Fibroblast of pulmonary artery (primary cell): ENCODE measurements around the gene SMARCB1.

Experiments
- DNase-seq: peaks from one replicate; pipeline ENCODE4 v3.0.0-alpha.2; 2010; ENCODE audit warnings: low read depth
- H3K4me3 ChIP-seq: replicated peaks from 2 replicates; pipeline ENCODE4 v1.5.1; 2011; ENCODE audit warnings: low read depth, mild to moderate bottlenecking, control low read depth, low read length, moderate library complexity
- TF ChIP-seq, protein P1 (sequence below): IDR thresholded peaks from 2 replicates; pipeline ENCODE4 v1.5.1; 2011; ENCODE audit warnings: mild to moderate bottlenecking, control low read depth, low read length, inconsistent platforms; ENCODE audit errors: missing control alignments

Gene SMARCB1

DNA sequence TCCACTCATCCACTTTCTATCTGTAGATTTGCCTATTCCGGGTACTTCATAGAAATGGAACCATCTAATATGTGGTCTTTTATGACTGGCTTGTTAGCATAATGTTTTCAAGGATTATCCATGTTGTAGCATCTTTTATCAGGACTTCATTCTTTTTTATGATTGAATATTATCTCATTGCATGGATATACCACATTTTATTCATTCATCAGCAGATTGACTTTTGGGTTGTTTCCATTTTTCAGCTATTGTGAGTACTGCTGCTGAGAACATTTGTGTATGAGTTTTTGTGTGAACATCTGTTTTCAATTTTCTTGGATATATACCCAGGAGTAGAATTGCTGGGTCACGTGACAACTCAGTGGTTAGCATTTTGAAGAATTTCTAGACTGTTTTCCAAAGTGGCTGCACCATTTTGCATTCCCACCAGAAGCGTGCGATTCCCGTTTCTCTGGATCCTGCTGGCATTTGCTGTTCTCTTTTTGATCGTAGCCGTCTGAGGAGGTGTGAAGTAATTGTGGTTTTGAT, 43.1 kb downstream of the SMARCB1 start:
- H3K4me3 ChIP-seq, result no peak overlapping the region
- TF ChIP-seq, protein P1, sequence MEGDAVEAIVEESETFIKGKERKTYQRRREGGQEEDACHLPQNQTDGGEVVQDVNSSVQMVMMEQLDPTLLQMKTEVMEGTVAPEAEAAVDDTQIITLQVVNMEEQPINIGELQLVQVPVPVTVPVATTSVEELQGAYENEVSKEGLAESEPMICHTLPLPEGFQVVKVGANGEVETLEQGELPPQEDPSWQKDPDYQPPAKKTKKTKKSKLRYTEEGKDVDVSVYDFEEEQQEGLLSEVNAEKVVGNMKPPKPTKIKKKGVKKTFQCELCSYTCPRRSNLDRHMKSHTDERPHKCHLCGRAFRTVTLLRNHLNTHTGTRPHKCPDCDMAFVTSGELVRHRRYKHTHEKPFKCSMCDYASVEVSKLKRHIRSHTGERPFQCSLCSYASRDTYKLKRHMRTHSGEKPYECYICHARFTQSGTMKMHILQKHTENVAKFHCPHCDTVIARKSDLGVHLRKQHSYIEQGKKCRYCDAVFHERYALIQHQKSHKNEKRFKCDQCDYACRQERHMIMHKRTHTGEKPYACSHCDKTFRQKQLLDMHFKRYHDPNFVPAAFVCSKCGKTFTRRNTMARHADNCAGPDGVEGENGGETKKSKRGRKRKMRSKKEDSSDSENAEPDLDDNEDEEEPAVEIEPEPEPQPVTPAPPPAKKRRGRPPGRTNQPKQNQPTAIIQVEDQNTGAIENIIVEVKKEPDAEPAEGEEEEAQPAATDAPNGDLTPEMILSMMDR, result no peak
- peak; percentile 79 for DNase-seq

DNA sequence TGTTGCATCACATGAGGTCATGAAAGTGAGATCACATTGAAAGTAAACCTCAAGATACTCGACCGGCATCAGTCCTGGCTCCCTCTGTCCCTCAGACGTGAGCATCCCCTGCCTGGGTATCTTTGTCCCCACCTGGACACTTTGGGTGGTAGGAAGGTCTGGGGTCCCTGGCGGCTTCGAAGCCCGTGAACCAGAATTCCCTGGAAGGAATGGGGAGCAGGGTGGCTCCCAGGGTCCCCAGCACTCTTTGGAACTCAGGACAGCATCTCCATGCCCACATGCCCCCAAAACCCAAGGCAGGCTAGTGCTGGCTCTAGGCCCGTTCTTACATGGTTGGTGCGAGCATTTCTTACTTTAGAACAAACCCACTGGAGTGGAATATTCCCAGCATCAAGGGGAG, 44.5 kb downstream of the SMARCB1 start:
- TF ChIP-seq, protein P1, result no peak
- no peak for DNase-seq
- H3K4me3 ChIP-seq, result no peak overlapping the region

DNA sequence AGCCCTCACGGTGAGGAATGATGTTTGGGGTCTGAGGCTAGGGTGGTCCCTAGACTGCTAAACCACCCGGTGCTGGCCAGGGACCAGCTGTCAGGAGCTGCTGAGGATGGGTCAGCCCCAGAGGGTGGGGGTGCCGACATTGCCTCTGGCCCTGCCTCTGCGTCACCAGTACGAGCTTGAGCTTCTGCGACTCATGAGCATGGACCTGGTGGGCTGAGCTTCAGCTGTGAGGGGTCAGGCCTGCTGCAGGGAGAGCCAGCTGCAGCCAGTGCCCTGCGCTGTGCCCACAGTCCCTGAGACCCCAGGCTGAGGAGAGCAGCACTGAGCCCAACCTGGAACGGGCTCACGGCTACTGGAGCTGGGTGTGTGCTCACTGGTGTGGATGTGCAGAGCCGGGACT, 45.0 kb downstream of the SMARCB1 start:
- DNase-seq, result no peak
- TF ChIP-seq, protein P1, result no peak
- no peak overlapping the region for H3K4me3 ChIP-seq

DNA sequence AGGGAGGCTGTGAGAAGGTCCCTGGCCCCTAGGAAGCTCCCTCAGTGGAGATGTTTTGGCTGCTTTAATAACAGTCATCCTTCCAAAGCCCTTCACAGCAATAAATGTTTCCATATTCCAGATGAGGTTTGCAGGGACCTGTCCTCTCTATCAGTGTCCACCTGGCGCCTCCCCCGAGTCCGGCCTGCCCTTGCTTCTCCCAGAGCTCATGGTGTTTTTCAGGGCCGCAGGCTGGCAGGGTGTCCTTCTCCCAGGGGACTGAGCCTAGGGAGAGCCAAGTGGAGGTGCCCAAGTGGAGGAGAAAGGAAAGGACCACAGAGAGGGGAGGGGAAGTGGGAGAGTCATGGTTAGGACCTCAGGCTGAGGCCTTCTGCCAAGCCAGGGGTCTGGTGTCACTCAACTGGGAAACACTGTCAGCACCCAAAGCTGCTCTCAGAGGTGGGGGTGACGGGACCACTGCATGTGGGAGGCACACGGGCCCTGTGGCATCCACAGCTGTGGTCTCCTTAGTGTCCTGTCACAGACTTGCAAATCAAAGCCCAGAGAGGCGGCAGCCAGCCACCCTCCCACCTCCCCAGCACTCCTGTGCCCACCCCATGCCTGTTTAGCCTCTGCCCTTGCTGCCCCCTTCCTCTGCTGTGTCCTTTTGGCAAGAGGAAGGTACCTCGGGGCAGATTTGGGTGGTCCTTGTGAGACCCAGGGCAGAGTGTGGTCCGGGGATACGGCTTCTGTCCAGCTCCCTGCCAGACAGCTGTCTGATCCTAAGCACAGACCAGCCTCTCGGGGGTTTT, 45.7 kb downstream of the SMARCB1 start:
- H3K4me3 ChIP-seq, result no peak overlapping the region

DNA sequence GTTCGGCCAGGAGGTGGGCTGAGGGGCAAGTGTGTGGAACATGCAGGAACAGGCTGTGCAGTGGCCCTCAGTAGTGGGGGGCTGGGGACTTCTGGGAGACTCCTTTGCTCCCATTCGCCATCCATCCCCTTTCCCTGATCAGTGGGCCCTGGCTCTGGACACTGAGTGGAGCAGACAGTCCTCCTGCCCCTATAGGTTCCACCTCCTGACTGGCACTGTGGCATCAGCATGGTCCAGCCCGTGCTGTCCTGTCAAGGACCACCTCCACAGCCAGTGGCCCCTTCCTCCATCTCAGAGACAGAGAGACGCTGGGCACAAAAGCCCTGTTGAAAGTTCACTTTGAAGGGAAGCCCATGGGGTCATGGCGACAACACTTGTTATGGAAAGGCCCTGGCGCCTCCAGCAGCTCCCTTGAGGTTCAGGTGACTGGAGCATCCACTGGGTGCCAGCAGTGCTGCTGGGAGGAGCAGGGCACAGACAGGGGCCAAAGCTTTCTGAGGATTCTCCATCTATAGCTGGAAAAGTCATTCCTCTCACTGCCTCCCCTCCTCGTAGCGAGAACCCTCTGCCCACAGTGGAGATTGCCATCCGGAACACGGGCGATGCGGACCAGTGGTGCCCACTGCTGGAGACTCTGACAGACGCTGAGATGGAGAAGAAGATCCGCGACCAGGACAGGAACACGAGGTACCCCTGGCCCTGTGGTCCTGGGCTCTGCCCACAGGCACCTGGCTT, 46.4 kb downstream of the SMARCB1 start:
- no peak overlapping the region for H3K4me3 ChIP-seq
- TF ChIP-seq, protein P1, result no peak
- DNase-seq, result no peak

More for the DNA sequence above, 45.7 kb downstream of the SMARCB1 start:
- TF ChIP-seq, protein P1, result no peak
- DNase-seq, result no peak

DNA sequence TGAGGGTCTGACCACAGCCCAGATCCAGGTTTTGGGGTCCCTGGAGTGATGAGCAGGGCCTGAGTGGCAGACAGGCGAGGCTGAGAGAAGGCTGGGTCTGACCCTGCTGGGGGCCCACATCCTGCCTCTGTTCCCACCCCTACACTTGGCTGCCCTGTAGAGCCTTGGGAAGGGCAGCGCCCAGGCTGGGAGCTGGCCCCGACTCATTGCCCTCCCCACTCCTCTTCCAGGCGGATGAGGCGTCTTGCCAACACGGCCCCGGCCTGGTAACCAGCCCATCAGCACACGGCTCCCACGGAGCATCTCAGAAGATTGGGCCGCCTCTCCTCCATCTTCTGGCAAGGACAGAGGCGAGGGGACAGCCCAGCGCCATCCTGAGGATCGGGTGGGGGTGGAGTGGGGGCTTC, 47.1 kb downstream of the SMARCB1 start:
- TF ChIP-seq, protein P1, result no peak
- no peak for DNase-seq
- no peak overlapping the region for H3K4me3 ChIP-seq
